IMR-90 (cell line): ENCODE measurements around the gene MYO9A. TPM values are rescaled to one million over a fixed set of nuclear protein-coding genes. Genes with fewer than 3 reads are reported as not detected.

Experiments
- ATAC-seq: fragments of 200-7000 bp; cut with Tn5 transposase; 2 replicates; pipeline ENCODE4 v1.9.1; 2020; ENCODE audit warnings: low read depth, mild to moderate bottlenecking, moderate library complexity
- BruUV-seq: library from RNA; stranded (reverse); fragments of 400-500 nt; replicated peaks from 2 replicates; lab custom pipeline; 2021; lab: Mats Ljungman, UMichigan
- CTCF ChIA-PET: fragments of 300-600 bp; formaldehyde crosslinking; extraction: SDS; loops from one replicate; lab custom pipeline; 2021; ENCODE audit warnings: antibody characterized with exemption; lab: Yijun Ruan, JAX
- POLR2A ChIA-PET: fragments of 300-600 bp; sonication (Branson Sonifier 250); formaldehyde crosslinking; loops from one replicate; lab custom pipeline; 2022; ENCODE audit warnings: antibody characterized with exemption; ENCODE audit not compliant: unreplicated experiment; lab: Charles Lee
- DNase-seq: peaks from one replicate; pipeline ENCODE4 v3.0.0; 2013
- H2AFZ ChIP-seq: replicated peaks from 2 replicates; pipeline ENCODE3; 2013; ENCODE audit warnings: low read length, mild to moderate bottlenecking; ENCODE audit not compliant: poor library complexity
- H2AK5ac ChIP-seq: 2 replicates; pipeline ENCODE4 v1.6.1; 2013; ENCODE audit warnings: low read depth, low read length, inconsistent platforms
- H2AK9ac ChIP-seq: replicated peaks from 2 replicates; pipeline ENCODE3; 2013; ENCODE audit warnings: mild to moderate bottlenecking, low read depth, low read length, moderate library complexity; ENCODE audit not compliant: poor library complexity
- H2BK120ac ChIP-seq: 2 replicates; pipeline ENCODE4 v1.6.1; 2013; ENCODE audit warnings: low read depth, low read length, inconsistent platforms
- H2BK15ac ChIP-seq: 3 replicates; pipeline ENCODE4 v1.6.1; 2013; ENCODE audit warnings: low read depth, low read length, inconsistent platforms
- H2BK20ac ChIP-seq: 2 replicates; pipeline ENCODE4 v1.6.1; 2013; ENCODE audit warnings: low read depth, mild to moderate bottlenecking, inconsistent platforms, low read length, moderate library complexity
- H2BK5ac ChIP-seq: 2 replicates; pipeline ENCODE4 v1.6.1; 2013; ENCODE audit warnings: mild to moderate bottlenecking, low read depth, low read length, inconsistent platforms; ENCODE audit not compliant: poor library complexity, severe bottlenecking
- H3K14ac ChIP-seq: replicated peaks from 2 replicates; pipeline ENCODE4 v1.6.1; 2013; ENCODE audit warnings: low read depth, low read length, inconsistent platforms
- H3K18ac ChIP-seq: 2 replicates; pipeline ENCODE4 v1.6.1; 2013; ENCODE audit warnings: low read depth, low read length, control low read depth
- H3K23ac ChIP-seq: 2 replicates; pipeline ENCODE4 v1.6.1; 2013; ENCODE audit warnings: low read depth, low read length, inconsistent platforms
- H3K27ac ChIP-seq: 2 replicates; pipeline ENCODE4 v1.5.1; 2013; ENCODE audit warnings: mild to moderate bottlenecking, control low read depth, low read length; ENCODE audit not compliant: insufficient read depth
- H3K27me3 ChIP-seq: 2 replicates; pipeline ENCODE4 v1.6.1; 2013; ENCODE audit warnings: low read length; ENCODE audit not compliant: control insufficient read depth, insufficient read depth
- H3K36me3 ChIP-seq: 2 replicates; pipeline ENCODE4 v1.6.1; 2013; ENCODE audit warnings: low read length, mixed read lengths; ENCODE audit not compliant: control insufficient read depth, insufficient read depth
- H3K4ac ChIP-seq: 2 replicates; pipeline ENCODE4 v1.6.1; 2013; ENCODE audit warnings: low read depth, low read length, inconsistent platforms
- H3K4me1 ChIP-seq: 2 replicates; pipeline ENCODE4 v1.6.1; 2013; ENCODE audit warnings: low read length, mixed read lengths; ENCODE audit not compliant: control insufficient read depth, insufficient read depth
- H3K4me2 ChIP-seq: 2 replicates; pipeline ENCODE4 v1.6.1; 2013; ENCODE audit warnings: low read depth, mild to moderate bottlenecking, control low read depth, low read length, moderate library complexity
- H3K4me3 ChIP-seq: 2 replicates; pipeline ENCODE4 v1.5.1; 2013; ENCODE audit warnings: low read depth, mild to moderate bottlenecking, control low read depth, low read length, moderate library complexity; ENCODE audit not compliant: insufficient read depth
- H3K56ac ChIP-seq: 2 replicates; pipeline ENCODE4 v1.6.1; 2013; ENCODE audit warnings: low read length, inconsistent platforms; ENCODE audit not compliant: insufficient read depth; ENCODE audit errors: extremely low read depth
- H3K79me1 ChIP-seq, 2 experiments: 2 replicates each; pipeline ENCODE4 v1.6.1; 2013; ENCODE audit warnings: low read length in 2 of 2, inconsistent platforms in 1 of 2, low read depth in 1 of 2
- H3K9ac ChIP-seq: 2 replicates; pipeline ENCODE4 v1.6.1; 2013; ENCODE audit warnings: low read depth, low read length, control low read depth
- H3K9me1 ChIP-seq: 2 replicates; pipeline ENCODE4 v1.6.1; 2013; ENCODE audit warnings: low read length, inconsistent platforms; ENCODE audit not compliant: insufficient read depth
- H3K9me3 ChIP-seq: 2 replicates; pipeline ENCODE4 v1.6.1; 2013; ENCODE audit warnings: low read length; ENCODE audit not compliant: control insufficient read depth, insufficient read depth
- H4K20me1 ChIP-seq: 2 replicates; pipeline ENCODE4 v1.6.1; 2013; ENCODE audit warnings: low read length, inconsistent platforms; ENCODE audit not compliant: insufficient read depth
- H4K5ac ChIP-seq: 2 replicates; pipeline ENCODE4 v1.6.1; 2013; ENCODE audit warnings: mild to moderate bottlenecking, low read depth, low read length, control low read depth
- H4K8ac ChIP-seq, 2 experiments: 2 replicates each; pipeline ENCODE4 v1.6.1; 2013; ENCODE audit warnings: low read depth in 2 of 2, low read length in 2 of 2, control low read depth in 1 of 2, inconsistent platforms in 1 of 2
- H4K91ac ChIP-seq: 2 replicates; pipeline ENCODE4 v1.6.1; 2013; ENCODE audit warnings: low read depth, low read length, inconsistent platforms; ENCODE audit not compliant: insufficient read depth
- BHLHE40 ChIP-seq: fragments of 150-350 bp; IDR thresholded peaks from 2 replicates; pipeline ENCODE4 v1.6.1; 2016; ENCODE audit warnings: mild to moderate bottlenecking, low read depth, low read length
- CTCF ChIP-seq: conservative IDR thresholded peaks from 2 replicates; pipeline ENCODE4 v1.5.1; 2012; ENCODE audit warnings: mild to moderate bottlenecking, low read depth, low read length, improper control_type of control experiment
- POLR2A ChIP-seq: IDR thresholded peaks from 2 replicates; pipeline ENCODE4 v1.6.1; 2012; ENCODE audit warnings: mild to moderate bottlenecking, low read depth, low read length
- whole genome bisulfite sequencing, 2 experiments: methylation state at CpG; one replicate each; pipeline versions ENCODE4 v1.1.5 to v1.1.7; 2013; ENCODE audit warnings: missing lambda C conversion rate in 2 of 2; ENCODE audit not compliant: insufficient read length in 1 of 2; ENCODE audit errors: extremely low coverage in 2 of 2; 5-methylcytosine and 5-hydroxymethylcytosine counted together
- dilution Hi-C: fragments of 300-500 bp; cut with HindIII; formaldehyde crosslinking; loops from one replicate; pipeline ENCODE4 v1.14.3; 2018; ENCODE audit warnings: low sequenced_read_pairs; ENCODE audit not compliant: unreplicated experiment
- in situ Hi-C: fragments of 300-500 bp; cut with MboI; formaldehyde crosslinking; loops from 3 replicates; pipeline ENCODE4 v1.14.3; 2019; ENCODE audit warnings: low sequenced_read_pairs, inconsistent platforms, mixed read lengths
- intact Hi-C: fragments of 100-400 bp; cut with micrococcal nuclease; formaldehyde crosslinking; loops from 2 replicates; pipeline ENCODE4 v1.10.0; 2022
- polyA plus RNA-seq, 3 experiments: library from polyadenylated mRNA; depleted of rRNA; stranded (reverse); fragments of >200 nt; gene quantifications; 2 replicates each; pipeline ENCODE4 v1.2.3, GENCODE V29; 2012; ENCODE audit warnings: low replicate concordance in 1 of 3
- total RNA-seq: library from RNA; depleted of rRNA; stranded (reverse); fragments of >200 nt; gene quantifications from 2 replicates; pipeline ENCODE4 v1.2.3, GENCODE V29; 2012

Gene MYO9A
- total and polyA plus RNA-seq, 2 of the 4 experiments (the other 2 are of a cell fraction): 6.0 to 49.5 TPM

DNA sequence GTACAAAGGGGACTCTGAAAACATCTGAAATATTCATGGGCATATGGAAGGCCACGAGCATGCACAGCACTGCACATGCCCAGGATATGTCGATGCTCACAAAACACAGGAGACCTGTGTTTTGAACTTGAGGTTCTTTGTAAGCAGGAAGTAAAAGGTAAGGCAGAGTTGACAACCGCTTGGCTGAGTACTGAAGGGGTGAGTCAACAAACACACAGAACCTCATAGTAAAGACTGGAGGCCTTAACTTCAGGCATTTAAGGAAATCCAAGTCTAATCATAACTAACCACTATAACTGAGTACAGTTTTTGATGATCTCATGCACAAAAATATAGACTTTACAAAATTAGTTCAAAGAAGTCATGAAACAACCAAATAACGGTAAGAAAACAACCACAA, 80.6 kb downstream of the MYO9A start:
- no peak overlapping the region for H2BK120ac ChIP-seq
- no peak overlapping the region for H3K4me3 ChIP-seq
- no peak overlapping the region for H2BK5ac ChIP-seq
- H3K9me3 ChIP-seq: peaks cover 3% of the 10 kb centered on the region
- in situ Hi-C loops (no loop called here), dilution Hi-C loops (no loop called here), intact Hi-C loops (no loop called here)
- H4K5ac ChIP-seq: no peak overlapping the region
- CTCF ChIA-PET: interaction anchor here (0.7 kb wide), 1 partner anchor 20 kb away, joined by 3 read pairs; no protein-coding TSS in a partner anchor
- peaks cover 10% of the 10 kb centered on the region for H3K4me1 ChIP-seq
- peak; percentile 50 for DNase-seq
- no peak overlapping the region for H3K27ac ChIP-seq
- no peak overlapping the region for H2BK15ac ChIP-seq
- peaks cover 29 to 59% of the 10 kb centered on the region in 2 experiments for H3K79me1 ChIP-seq
- no TSS peak for BruUV-seq
- H3K9me1 ChIP-seq: peaks cover 6% of the 10 kb centered on the region
- TF ChIP-seq POLR2A (no peak), CTCF (no peak), BHLHE40 (no peak)
- no peak overlapping the region for H2AK9ac ChIP-seq
- peaks cover 24% of the 10 kb centered on the region; the same call in 1 of the 2 replicates for H4K20me1 ChIP-seq
- no peak overlapping the region for H2AFZ ChIP-seq
- ATAC-seq: no peak
- no peak overlapping the region for H3K9ac ChIP-seq
- 100% methylated on average over 1 of the region's 4 CpGs; no CpG with 5 or more reads in 1 of the 2 experiments for WGBS, 2 experiments
- no peak overlapping the region for H3K4me2 ChIP-seq
- H3K27me3 ChIP-seq: no peaks in the 10 kb centered on the region
- no peak overlapping the region for H4K8ac ChIP-seq
- POLR2A ChIA-PET: no interaction called here
- 0 out of 2 replicates have a peak overlapping the region, but pooled peaks have one; percentile 51 for H3K14ac ChIP-seq
- no peak overlapping the region for H3K23ac ChIP-seq
- H4K91ac ChIP-seq: no peak overlapping the region
- no peak overlapping the region for H2AK5ac ChIP-seq
- H3K56ac ChIP-seq: no peak overlapping the region
- no peak overlapping the region for H3K18ac ChIP-seq
- H3K36me3 ChIP-seq: peaks cover 5% of the 10 kb centered on the region; the same call in 1 of the 2 replicates
- no peak overlapping the region for H3K4ac ChIP-seq
- no peak overlapping the region for H2BK20ac ChIP-seq
